ENCODE data around the gene CAMK2N1.

The CAMK2N1 gene

GRCh38 chr1:20496241-20496661 is 10.2 kb upstream of the CAMK2N1 start:
- no peak for DNase-seq

DNA sequence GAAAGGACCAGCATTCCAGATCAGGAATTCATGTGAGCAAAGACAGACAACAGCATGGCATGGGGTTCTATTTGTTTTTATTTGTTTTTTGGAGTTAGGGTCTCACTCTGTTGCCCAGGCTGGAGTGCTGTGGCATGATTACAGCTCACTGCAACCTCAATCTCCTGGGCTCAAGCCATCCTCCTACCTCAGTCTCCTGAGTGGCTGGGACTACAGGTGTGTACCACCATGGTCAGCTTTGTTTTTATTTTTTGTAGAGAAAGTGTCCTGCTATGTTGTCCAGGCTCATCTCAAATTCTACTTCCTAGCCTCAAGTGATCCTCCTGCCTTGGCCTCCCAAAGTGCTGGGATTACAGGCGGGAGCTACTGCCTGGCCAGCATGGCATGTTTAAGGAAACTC is 9.7 kb upstream of the CAMK2N1 start:
- no peak for DNase-seq

GRCh38 chr1:20494609-20495311 is 8.8 kb upstream of the CAMK2N1 start:
- DNase-seq: no peak

DNA sequence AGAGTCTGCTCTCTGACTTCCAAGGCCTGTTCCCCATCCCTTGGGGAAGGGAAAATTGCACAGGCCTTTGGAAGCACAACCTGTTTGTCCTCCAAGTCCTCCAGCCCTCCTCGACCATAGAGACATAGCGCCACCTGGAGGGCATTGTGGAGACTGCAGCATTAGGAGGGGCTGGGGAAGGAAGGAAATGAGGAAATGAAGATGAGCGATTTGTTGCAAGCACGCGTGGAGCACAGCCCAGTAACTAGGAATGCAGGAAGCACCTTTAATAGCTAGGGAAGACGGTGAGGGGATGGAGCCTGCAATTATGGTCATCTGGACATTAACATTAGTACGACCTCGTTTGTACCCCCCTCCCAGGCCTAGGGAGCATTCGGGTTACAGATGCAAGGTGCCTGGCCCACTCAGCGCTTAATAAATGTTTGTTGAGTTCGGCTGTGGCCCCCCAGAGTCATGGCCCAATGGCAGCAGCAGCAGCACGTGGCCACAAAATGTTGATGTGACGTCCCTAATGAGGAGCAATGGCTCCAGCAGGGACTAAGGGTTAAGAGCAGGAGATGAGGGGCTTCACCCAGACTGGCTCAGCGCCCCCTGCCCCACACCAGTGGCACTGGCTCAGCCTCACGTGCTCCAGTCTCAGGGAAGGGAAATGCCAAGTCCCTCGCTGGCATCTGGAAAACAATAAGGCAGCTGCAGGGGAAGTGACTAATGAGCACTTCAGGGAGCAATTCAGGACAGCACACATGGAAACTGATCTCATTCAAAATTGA is 8.0 kb upstream of the CAMK2N1 start:
- peak; percentile 74 for DNase-seq

GRCh38 chr1:20493309-20493708 is 7.3 kb upstream of the CAMK2N1 start:
- DNase-seq: no peak

GRCh38 chr1:20492751-20493150 is 6.7 kb upstream of the CAMK2N1 start:
- DNase-seq: no peak

GRCh38 chr1:20491866-20492265 is 5.9 kb upstream of the CAMK2N1 start:
- no peak for DNase-seq

- no peak for DNase-seq
Observed at GRCh38 chr1:20491178-20491577, 5.2 kb upstream of the CAMK2N1 start.

GRCh38 chr1:20487236-20487590 is 1.2 kb upstream of the CAMK2N1 start:
- no peak for DNase-seq

- DNase-seq: peak; percentile 64
Observed at GRCh38 chr1:20486457-20487235, 636 bp upstream of the CAMK2N1 start.

GRCh38 chr1:20484519-20485462 is 1.2 kb downstream of the CAMK2N1 start:
- no peak for DNase-seq

GRCh38 chr1:20483833-20484518 is 2.0 kb downstream of the CAMK2N1 start:
- DNase-seq: no peak

DNA sequence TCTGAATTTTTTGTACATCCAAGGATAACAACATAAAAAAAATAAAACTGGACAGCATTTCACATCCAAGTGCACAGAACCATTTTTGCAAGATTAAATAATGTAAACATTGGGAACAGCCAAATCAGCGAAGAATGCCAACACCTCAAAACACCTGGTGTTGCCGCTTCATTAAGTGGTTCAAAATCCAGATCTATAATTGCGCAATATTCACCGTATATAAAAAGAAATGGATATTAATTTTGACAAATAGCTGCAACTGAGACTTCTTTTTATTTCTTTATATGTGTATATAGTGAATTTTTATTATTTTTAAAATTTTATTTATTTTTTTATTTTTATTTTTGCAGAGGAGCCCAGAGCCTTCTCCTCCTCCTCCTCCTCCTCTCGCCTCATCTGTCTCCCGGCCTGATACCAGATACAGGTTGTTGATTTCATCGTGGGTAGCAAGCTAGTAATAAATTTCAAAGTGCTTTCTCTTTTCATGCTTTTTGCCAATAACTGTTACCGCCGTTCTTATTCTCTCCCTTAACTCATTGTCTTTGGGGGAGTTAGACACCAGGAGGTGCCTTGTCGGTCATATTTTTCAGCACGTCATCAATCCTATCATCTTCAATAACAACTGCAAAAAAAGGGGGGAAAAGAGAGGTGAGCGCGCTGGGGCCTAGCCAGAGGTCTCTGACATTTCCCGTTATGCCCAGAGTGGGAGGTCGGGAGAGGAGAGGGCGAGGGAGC is 2.7 kb downstream of the CAMK2N1 start:
- DNase-seq: no peak

- DNase-seq: no peak
Observed at GRCh38 chr1:20481643-20482498, 4.1 kb downstream of the CAMK2N1 start.

DNA sequence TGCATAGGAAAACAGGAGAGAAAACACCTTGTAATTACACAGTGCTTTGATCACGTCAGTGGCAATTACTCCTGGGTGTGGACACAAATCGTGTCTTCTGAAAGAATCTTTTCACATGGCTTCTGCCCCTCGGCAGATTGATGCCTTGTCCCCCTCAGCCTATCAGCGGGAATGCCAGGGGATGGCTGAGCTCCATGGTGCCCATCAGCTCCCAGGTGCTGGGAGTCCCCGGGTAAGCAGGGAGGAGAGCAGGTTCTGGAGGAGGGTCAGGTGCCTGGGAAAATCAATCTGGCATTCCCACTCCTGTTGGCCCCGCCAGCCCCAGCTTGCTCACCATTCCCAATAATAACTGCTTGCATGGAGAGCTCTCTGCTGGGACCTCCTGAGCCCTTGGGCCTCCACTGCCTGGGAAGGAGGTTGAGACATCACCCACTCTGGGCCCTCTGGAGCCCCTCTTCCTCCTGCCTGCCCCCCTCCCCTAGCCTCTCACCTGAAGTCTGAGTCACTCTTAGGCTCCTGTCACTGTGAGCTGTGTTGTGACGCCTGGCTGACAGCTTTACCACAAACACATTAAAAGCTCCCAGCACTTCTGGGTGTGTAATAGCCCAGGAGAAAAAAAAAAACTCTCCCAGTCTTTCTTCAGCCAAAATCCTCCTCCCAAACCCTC is 4.9 kb downstream of the CAMK2N1 start:
- peak; percentile 31 for DNase-seq

DNA sequence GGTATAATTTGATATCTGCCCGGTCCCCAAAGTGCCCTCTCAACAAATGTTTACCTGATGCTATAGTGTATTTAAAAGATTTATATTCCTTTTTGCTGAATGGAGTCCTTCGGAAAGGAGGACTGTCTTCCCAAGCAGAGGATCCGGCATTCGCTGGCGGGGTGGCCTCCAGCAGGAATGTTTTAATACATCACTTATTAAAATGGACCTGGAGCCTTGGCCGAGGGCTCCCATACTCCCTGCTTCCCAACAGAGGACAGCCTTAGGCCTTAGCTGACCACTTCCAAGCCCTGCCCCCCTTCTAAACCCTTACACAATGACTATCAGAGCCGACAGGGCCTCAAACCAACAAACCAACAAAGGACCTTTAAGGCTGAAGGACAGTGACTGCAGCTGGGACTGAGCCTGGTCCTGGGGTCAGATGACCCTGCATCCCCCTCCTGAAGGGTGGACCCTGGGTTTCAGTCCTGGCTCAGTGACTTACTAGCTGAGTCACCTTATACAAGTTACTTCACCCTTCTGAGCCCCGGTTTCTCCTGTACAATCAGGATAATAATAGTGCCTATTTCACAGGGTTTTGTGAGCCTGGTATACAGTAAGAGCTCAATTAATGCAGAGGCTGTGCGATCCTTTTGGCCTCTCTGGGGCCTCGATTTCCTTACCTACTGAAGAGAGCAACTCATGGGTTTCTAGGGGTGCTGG is 5.6 kb downstream of the CAMK2N1 start:
- no peak for DNase-seq

- DNase-seq: no peak
Observed at GRCh38 chr1:20479840-20480239, 6.2 kb downstream of the CAMK2N1 start.

DNA sequence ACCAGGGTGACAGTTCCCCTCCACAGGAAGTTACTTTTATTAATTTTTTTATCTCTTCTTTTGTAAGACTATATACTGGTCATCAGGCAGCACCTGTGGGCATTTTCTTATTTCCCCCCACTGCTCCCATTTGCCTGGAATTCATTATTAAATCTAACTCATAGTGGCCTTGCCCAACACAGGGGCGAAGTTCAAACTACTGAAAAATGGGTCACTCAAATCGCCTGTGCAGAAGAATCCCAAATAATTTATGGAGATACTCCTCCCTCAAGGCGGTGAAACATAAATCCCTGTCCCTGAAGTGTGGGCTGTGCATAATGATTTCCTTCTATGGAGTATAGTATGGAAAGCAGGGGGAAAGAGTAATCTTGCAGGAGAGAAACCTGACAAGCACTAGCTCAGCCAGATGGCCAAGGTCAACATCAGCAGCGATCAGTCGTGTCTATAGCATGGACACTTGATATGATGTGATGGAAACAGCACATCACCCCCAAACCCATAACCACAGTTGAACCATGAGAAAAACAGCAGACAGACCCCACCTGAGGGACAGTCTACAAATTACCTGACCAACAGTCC is 7.9 kb downstream of the CAMK2N1 start:
- DNase-seq: no peak

Measured in NCI-H748 treated with DMSO at 0.1 percent for 48 hours (cell line).